HG02798 (cell line): ENCODE results near the gene BTNL3.
"Not testable (repeated sequence)": the region's sequence is repeated elsewhere in the genome, so short reads cannot be mapped to it uniquely, and the experiment has no call there.

Source experiments
- ATAC-seq: cut with Tn5 transposase; IDR thresholded peaks from one replicate; pipeline ENCODE4 v1.9.1; 2021; ENCODE audit warnings: mild to moderate bottlenecking; ENCODE audit not compliant: unreplicated experiment, poor library complexity

BTNL3 gene, protein sequence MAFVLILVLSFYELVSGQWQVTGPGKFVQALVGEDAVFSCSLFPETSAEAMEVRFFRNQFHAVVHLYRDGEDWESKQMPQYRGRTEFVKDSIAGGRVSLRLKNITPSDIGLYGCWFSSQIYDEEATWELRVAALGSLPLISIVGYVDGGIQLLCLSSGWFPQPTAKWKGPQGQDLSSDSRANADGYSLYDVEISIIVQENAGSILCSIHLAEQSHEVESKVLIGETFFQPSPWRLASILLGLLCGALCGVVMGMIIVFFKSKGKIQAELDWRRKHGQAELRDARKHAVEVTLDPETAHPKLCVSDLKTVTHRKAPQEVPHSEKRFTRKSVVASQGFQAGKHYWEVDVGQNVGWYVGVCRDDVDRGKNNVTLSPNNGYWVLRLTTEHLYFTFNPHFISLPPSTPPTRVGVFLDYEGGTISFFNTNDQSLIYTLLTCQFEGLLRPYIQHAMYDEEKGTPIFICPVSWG

DNA sequence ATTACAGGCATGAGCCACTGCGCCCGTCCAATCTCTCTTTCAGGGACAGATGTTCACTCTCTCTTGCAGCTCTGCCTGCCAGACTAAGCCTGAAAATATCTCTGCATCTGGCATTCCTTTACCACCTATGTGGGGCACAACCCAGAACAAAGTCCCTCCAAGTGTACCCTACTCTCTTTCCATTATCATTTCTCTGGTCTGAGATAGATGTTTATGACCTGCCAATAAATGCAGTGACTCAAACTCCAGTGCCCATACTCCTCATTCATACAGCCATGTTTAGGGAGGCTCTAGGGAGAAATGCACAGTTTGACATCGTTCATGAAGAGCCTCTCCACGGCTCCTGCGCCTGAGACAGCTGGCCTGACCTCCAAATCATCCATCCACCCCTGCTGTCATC lies at the start of gene BTNL3:
Gene BTNL3, plus strand, starts transcription at position 255 of the 400 bp plus-strand sequence. CDS start 183 bp downstream, outside the sequence.
- no peak for ATAC-seq

DNA sequence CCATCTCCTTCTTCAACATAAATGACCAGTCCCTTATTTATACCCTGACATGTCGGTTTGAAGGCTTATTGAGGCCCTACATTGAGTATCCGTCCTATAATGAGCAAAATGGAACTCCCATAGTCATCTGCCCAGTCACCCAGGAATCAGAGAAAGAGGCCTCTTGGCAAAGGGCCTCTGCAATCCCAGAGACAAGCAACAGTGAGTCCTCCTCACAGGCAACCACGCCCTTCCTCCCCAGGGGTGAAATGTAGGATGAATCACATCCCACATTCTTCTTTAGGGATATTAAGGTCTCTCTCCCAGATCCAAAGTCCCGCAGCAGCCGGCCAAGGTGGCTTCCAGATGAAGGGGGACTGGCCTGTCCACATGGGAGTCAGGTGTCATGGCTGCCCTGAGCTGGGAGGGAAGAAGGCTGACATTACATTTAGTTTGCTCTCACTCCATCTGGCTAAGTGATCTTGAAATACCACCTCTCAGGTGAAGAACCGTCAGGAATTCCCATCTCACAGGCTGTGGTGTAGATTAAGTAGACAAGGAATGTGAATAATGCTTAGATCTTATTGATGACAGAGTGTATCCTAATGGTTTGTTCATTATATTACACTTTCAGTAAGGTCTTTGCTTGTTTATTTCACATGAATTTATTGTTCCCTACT lies 38.2 kb upstream of the BTNL3 start:
- ATAC-seq = no peak

DNA sequence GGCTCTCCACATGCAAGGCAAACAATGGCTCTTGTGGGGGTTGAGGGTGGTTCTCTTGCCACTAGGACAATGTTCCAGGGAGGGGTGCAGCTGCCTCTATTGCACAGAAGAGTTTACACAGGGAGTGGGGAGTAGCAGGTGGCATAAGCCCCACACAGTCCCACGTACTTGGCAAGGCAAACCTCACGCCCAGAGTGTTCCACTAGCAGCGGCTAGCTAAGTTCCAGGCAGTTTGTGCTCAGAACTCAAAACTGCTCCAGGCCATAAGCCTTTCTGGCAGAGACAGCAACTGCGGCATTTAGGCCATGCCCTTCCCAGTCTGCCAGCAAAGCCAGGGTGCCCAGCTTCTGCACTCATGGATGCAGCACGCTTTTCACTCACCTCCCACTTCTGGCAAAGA lies 29.0 kb upstream of the BTNL3 start:
- ATAC-seq = no peak

DNA sequence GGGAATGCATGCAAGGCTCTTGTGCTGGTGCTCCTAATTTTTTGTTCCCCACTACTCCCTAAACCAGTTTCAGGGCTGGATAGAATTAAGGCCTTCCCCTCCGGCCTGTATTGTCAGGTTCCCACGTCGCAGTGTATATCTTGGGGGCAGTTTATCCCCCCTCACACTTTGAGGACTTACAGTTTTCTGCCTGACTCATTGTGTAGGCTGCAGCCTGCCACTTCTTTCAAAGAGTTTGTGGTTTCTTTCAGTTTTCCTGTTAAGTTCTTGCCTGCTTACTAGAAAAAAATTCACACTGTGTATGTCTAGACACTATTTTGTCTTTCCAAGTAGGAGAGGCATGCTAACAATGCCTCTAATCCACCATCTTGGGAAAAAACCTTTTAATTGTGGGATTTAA lies 28.4 kb upstream of the BTNL3 start:
- no peak for ATAC-seq

DNA sequence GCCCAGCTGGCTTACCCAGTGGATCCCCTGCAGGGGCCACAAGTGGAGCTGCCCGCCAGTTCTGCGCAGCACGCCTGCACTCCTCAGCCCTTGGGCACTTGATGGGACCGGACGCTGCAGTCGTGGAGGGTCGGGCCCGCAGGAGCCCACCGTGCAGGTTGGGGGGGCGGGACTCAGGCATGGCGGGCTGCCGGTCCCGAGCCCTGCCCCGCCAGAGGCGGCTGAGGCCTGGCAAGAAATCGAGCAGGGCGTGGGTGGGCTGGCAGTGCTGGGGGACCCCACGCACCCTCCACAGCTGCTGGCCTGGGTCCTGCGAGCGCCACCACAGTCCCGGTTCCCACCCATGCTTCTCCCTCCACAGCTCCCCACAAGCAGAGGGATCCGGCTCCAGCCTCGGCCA lies 19.2 kb upstream of the BTNL3 start:
- no peak for ATAC-seq

DNA sequence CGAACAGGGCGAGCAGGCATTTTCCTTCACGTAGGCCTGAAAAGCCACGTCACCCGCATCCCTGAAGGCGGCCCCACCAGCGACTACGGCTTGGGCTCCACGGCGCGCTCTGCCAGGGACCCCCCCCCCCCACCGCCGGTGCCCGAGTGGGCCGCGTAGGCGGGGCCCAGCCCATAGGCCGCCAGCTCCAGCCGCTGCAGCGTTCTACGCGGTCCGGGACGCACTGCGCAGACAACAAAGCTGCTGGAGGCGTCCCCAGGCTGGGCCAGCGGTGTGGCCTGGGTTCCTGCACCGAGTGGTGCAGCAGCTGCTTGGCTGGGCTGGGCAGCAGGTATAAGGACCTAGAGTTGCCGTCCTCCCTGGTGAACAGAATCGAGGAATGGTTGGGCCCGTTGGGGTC lies 18.3 kb upstream of the BTNL3 start:
- ATAC-seq = no peak

DNA sequence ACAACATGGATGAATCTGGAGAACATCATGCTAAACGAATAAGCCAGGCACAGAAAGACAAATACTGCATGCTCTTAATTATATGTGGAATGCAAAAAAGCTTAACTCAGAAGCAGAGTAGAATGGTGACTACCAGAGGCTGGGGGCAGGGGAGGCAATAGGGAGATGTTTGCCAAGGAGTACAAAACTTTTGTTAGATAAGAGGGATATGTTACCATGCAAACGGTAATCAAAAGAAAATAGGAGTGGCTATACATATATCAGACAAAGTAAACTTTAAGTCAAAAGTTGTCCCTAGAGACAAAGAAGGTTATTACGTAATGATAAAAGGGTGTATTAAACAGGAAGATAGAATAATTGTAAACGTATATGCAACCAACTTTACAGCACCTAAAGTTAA lies 17.8 kb upstream of the BTNL3 start:
- no peak for ATAC-seq

DNA sequence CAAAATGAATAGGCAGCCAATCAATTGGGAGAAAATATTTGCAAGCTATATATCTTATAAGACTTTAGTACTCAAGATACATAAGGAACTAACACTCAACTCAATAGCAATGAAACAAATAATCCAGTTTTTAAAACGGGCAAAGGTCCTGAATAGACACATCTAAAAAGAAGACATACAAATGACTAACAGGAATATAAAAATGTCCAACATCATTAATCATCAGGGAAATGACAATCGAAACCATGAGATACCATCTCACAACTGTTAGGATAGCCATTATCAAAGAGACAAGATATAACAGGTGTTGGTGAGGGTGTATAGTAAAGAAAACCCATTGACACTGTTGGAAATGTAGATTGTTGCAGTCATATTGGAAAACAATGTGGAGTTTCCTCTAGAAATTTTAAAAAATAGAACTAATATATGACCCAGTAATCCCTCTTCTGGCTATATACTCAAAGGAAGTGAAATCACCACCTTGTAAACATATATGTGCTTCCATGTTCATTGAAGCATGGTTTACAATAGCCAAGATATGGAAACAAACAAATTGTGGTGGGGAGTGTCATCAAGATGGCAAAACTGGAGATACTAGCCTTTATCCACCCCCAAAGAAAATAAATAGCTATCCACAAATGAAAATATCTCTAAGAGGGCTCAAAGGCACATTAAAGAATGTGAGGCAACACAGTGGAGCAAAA lies 13.9 kb upstream of the BTNL3 start:
- ATAC-seq = no peak

DNA sequence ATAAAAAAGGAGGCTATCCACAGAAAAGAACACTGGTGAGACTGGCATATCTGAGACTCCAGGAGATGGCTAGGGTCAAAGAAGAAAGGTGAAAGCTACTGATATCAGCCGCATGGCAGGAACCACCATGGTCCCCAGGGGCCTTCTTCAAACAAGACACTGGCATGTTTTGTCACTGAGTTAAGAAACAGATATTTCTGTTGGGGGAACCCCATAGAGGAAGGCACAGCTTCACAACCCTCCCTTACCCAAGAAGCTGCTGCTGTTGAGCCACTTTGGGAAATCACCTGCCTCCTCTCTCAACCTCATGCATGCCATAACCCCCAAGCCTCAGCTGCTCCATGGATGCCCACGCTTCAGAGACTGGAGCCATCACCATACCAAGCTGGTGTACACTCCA lies 13.3 kb upstream of the BTNL3 start:
- peak; percentile 98 for ATAC-seq

DNA sequence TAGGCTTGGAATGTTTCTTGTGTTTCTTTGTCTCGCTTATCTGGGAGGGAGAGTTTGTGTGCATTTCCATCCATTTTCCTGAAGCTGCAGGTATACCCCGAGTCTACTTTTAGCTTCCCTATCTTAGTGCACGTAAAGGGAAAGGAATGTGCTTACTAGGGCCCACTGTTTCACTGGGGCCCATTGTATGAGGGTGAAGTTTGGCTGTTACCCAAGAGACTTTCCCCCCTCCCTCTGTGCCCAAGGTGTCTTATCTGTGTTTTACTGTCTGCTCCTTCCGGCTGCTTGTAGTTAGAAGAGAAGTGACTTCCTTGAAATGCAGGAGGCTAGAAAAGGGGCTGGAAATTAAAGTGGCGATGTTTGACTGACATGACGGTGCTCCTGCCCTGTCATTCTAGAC lies 12.1 kb upstream of the BTNL3 start:
- no peak for ATAC-seq

DNA sequence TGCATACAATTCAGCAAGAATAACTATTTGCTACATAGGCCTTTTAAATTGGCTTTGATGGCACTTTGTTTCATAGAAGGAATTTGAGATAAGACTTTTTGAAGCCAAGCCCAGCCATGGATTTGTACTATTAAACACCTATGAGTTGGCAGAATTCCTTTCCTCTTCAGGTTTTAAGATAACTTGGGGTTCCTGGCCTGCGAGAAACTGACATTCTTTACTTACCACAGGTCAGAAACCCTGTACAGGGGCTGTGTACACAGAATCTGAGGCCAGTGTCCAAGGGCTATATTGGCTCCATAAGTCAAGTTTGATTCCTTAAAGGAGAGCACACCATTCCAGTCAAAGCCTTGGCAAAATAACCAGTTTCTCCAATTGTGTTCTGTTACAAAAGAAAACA lies 10.8 kb upstream of the BTNL3 start:
- ATAC-seq = no peak

DNA sequence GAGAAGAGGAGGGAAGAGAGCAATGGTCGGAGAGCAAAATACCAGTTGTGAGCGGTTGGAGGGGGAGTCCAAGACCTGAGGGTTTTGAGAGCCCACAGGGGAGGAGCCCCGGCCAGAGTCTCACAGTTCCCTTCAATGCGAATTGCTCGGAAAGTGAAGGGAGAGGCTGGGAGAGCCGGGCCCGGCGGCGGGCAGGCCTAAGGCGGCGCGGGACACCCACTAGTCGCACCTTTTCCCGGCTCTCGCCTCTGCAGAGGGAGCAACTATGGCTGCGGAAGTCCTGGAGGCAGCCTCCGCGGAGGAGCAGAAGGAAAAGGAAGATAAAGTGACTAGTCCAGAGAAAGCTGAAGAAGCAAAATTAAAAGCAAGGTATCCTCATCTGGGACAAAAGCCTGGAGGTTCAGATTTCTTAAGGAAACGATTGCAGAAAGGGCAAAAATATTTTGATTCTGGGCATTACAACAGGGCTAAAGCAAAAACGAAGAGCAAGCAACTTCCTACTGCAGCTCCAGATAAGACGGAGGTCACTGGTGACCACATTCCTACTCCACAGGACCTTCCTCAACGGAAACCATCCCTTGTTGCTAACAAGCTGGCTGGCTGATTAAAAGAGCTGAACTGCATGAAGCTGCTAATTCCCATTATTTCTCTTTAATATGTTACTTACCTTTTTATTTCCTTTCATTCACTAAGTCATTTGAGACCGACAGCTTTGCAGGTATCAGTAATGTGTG lies 6.5 kb upstream of the BTNL3 start:
- no peak for ATAC-seq

DNA sequence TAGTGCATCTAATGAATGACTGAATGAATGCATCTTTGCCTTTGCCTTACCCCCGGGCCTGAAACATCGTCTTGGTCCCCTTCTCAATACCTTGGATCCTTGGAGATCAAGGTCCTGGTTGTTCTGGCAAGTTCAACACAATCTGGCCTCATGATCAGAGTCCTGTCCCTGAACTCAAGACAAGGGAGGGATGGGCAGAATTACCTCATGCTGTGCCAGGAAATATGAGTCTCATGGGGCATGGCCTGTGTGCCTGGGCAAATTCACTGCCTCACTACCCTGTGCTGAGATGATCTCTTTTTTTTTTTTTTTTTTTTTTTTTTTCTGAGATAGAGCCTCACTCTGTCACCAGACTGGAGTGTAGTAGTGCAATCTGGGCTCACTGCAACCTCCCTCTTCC lies 630 bp upstream of the BTNL3 start:
- no peak for ATAC-seq

DNA sequence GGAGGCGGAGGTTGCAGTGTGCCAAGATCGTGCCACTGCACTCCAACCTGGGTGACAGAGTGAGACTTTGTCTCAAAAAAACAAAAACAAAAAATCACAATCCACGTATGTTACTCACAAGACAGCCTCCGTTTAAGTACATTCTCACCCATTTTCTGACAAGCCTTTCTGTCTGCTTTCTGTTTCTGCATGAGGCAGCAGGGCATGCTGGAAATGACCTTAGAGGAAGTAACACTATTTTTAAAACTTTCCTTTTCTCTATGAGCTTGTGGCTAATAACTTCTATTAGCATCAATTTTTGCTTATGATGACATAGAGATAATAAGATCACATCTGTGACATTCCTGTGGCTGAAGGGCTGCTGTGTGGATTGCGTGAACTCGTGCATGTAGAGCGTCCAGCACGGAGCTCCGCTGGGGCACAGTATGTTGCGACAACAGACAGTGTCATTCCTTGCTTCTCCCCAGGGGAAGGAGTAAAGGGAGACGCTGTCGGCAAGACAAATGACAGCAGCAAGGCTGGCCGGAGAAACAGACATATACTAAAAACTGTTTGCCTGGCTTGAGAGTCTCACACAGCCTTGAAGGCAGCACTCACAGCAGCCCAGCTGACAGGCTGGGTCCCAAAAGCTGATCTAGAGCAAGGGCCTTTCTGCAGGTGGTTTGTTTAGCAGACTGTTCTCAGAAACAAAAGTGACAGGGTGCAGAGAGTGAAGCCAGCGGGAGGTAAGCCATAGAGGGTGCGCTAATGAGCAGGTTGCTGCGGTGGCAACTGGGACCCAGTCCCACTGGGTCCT lies 1.6 kb downstream of the BTNL3 start:
- no peak for ATAC-seq

DNA sequence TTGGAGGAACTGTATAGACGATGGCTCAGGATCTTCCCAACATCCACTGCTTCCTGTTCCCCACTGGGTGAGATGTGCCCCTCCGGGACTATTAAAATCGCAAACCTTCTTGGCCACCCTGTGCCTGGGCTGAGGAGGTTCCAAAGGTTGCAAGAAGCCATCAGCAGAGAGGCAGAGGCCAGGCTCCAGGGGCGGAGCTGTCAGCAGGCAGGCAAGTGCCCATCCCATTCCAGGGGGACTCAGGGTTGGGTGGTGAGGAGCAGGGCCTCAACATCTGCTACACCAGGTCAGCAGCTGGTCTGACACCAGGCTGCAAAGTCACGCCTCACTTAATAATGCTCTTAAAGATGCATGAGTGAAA lies 2.2 kb downstream of the BTNL3 start:
- no peak for ATAC-seq

DNA sequence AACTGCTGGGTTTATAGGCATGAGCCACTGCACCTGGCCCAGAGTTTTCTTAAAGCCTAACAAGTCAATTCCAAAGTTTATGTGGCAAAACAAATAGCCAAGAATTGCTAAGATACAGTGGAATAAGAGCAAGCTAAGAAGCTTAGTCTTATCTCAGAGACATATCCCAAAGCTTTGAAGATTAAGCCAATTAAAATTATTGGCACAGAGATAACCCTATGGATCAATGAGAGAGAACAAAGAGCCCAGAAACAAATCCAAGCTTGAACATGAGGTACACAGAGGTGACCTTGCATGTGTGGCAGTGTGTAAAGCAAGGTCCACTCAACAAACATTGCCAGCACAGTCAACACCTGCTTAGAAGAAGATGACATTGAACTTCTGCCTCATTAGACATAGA lies 13.3 kb downstream of the BTNL3 start:
- ATAC-seq = no peak

DNA sequence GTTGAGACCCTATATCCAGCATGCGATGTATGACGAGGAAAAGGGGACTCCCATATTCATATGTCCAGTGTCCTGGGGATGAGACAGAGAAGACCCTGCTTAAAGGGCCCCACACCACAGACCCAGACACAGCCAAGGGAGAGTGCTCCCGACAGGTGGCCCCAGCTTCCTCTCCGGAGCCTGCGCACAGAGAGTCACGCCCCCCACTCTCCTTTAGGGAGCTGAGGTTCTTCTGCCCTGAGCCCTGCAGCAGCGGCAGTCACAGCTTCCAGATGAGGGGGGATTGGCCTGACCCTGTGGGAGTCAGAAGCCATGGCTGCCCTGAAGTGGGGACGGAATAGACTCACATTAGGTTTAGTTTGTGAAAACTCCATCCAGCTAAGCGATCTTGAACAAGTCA lies 17.1 kb downstream of the BTNL3 start:
- ATAC-seq = no peak

DNA sequence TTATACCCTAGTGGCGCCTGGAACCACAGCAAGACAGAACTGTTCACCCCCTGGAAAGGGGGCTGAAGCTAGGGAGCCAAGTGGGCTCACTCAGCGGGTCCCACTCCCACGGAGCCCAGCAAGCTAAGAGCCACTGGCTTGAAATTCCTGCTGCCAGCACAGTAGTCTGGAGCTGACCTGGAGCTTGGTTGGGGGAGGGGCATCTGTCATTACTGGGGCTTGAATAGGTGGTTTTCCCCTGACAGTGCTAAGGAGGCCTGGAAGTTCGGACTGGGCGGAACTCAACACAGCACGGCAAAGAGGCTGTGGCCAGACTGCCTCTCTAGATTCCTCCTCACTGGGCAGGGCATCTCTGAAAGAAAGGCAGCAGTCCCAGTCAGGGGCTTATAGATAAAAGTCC lies 19.5 kb downstream of the BTNL3 start:
- no peak for ATAC-seq

DNA sequence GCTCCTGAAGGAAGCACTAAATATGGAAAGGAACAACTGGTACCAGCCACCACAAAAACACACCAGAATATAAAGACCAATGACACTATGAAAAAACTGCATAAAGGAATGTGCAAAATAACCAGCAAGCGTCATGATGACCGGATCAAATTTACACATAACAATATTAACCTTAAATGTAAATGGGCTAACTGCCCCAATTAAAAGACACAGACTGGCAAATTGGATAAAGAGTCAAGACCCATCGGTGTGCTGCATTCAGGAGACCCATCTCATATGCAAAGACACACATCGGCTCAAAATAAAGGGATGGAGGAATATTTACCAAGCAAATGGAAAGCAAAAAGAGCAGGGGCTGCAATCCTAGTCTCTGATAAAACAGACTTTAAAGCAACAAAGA lies 21.4 kb downstream of the BTNL3 start:
- ATAC-seq = not testable (repeated sequence)

DNA sequence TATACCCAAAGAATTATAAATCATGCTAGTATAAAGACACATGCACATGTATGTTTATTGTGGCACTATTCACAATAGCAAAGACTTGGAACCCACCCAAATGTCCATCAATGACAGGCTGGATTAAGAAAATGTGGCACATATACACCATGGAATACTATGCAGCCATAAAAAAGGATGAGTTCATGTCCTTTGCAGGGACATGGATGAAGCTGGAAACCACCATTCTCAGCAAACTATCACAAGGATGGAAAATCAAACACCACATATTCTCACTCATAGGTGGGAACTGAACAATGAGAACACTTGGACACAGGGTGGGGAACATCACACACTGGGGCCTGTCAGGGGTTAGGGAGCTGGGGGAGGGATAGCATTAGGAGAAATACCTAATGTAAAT lies 26.0 kb downstream of the BTNL3 start:
- not testable (repeated sequence) for ATAC-seq
